ENCODE data around the gene HMX1. TPM values are rescaled to one million over a fixed set of nuclear protein-coding genes. Genes with fewer than 3 reads are reported as not detected.

HMX1 gene
- polyA plus RNA-seq, 1 donor from 2014 or later, result not detected

DNA sequence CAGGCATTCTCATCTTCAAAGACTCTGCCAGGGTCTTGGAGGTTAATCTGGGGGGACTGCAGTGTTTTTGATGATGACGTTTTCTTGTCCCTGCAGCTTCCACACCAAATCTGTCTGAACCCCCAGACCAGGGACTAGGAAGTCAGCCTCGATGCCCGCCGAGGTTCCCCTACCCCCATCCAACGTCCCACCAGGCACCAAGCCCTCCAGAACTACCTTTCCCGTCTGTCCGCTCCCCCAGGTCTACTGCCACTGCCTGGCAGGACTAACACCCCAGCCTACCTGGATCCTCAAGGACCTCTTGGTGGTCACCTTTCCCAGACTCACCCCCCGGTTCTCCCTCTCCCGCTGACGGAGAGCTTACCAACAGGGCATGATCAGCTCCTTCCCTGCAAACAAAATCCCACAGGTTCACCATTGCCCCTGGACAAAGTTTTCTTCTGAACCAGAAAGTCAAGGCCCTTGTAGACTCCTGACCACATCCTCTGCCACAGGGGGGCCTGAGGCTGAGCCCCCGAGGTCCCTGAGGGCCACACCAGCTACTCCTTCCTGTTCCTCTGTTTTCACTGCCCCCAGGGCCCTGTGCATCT, 40.9 kb downstream of the HMX1 start:
- Mint-ChIP-seq H3K27ac (no peak overlapping the region), H3K9me3 (peaks cover 1 to 14% (median 1%) of the 10 kb centered on the region in 3 donors), H3K36me3 (peaks cover 3% of the 10 kb centered on the region), H3K27me3 (no peaks in the 10 kb centered on the region), H3K4me3 (no peak overlapping the region), H3K4me1 (no peaks in the 10 kb centered on the region)

DNA sequence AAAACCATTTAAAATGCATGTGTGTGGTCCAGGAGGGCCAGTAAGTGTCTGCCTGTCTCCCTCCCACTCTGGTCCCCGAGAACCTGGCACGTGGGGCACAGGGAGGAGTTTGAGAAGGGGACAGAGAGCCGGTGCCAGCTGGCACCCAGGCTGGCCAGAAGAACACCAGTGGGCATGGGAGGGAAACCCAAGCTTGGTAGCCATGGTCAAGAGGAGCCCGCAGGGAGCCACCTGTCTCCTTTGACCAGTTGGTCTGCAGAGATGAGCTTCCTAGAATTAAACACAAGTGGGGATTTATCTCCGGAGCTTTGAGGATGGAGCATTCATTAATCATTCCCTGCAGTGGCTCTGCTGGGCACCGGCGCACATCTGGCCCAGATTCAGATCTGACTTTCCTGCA, 41.6 kb downstream of the HMX1 start:
- peaks cover 3% of the 10 kb centered on the region for H3K36me3 Mint-ChIP-seq
- H3K4me1 Mint-ChIP-seq, result no peaks in the 10 kb centered on the region
- H3K4me3 Mint-ChIP-seq, result no peak overlapping the region
- H3K9me3 Mint-ChIP-seq, result peaks cover 1 to 14% (median 1%) of the 10 kb centered on the region in 3 donors
- no peak overlapping the region for H3K27ac Mint-ChIP-seq
- H3K27me3 Mint-ChIP-seq, result no peaks in the 10 kb centered on the region

DNA sequence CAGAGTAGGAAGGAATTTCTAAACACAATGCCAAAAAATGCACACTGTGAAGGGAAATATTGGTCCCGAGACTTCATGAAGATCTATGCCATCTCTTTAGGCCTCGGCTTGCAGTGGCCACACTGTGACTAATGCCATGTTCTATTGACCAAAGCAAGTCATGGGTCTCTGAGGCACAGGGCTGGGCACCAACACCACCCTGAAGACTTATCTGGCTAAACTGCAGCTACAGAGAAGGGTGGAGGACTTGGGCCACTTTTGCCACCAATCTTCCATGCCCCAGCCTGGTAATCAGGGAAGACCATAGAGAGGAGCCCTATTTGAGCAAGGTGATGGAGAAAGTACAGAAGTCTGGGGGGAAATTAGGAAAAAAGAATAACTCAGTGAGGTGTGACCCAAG, 42.1 kb downstream of the HMX1 start:
- H3K4me3 Mint-ChIP-seq, result peak overlapping the region in 1 of 4 donors; percentile 45
- peaks cover 3% of the 10 kb centered on the region for H3K36me3 Mint-ChIP-seq
- H3K9me3 Mint-ChIP-seq, result peaks cover 1 to 14% (median 1%) of the 10 kb centered on the region in 3 donors
- no peaks in the 10 kb centered on the region for H3K27me3 Mint-ChIP-seq
- H3K4me1 Mint-ChIP-seq, result no peaks in the 10 kb centered on the region
- no peak overlapping the region for H3K27ac Mint-ChIP-seq

DNA sequence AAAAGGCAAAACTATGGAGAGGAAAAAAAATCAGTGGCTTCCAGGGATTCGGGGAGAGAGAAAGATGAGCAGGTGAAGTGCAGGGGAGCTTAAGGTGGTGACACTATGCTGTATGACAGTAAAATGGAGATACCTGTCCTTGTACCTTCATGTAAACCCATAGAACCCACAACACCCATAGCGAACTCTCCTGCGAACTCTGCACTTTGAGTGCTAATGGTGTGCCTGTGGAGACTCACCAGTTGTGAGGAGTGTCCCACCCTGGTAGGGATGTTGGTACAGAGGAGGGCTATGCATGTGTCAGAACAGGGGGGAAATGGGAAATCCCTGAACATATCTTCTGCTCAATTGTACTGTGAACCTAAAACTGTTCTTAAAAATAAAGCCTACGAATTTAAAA, 42.8 kb downstream of the HMX1 start:
- Mint-ChIP-seq H3K36me3 (peaks cover 3% of the 10 kb centered on the region), H3K9me3 (peaks cover 1 to 14% (median 2%) of the 10 kb centered on the region in 3 donors), H3K4me1 (no peaks in the 10 kb centered on the region), H3K4me3 (no peak overlapping the region), H3K27ac (no peak overlapping the region), H3K27me3 (no peaks in the 10 kb centered on the region)

DNA sequence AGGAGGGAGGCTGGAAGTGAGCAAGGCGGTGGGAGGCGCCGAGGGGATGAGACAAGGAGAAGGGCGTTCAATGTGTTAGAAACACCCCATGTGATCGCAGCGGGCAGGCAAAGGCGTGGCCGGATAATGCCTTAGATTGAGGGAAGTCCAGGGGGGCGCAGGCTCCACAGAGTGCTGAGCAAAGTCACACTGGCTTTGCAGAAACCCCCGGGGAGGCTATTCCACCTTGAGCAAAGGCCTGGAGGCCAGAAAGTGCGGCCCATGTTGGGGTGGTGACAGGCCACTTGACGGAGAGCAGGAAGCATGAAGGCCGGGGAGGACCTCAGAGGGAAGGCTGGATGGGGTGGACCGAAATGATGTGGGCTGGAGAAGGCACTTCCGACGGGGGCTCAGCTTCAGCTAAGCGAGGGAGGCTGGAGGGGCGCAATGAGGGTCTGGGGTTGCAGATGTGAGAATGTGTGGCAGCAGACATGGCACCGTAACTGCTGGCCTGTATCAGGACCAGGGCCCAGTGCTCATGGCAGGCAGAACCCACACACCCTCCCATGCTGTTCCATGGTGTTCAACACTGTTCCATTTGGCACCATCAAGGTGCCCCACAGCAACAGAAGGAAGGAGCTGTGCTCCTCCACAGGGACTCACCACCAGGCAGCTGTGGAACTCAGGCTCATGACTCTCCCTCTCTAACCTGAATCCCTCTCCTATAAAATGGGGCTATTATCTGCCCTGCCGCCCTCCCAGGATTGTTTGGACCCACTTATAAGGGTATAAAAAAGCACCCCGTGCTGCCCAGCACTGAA, 50.3 kb downstream of the HMX1 start:
- no peaks in the 10 kb centered on the region for H3K27me3 Mint-ChIP-seq

DNA sequence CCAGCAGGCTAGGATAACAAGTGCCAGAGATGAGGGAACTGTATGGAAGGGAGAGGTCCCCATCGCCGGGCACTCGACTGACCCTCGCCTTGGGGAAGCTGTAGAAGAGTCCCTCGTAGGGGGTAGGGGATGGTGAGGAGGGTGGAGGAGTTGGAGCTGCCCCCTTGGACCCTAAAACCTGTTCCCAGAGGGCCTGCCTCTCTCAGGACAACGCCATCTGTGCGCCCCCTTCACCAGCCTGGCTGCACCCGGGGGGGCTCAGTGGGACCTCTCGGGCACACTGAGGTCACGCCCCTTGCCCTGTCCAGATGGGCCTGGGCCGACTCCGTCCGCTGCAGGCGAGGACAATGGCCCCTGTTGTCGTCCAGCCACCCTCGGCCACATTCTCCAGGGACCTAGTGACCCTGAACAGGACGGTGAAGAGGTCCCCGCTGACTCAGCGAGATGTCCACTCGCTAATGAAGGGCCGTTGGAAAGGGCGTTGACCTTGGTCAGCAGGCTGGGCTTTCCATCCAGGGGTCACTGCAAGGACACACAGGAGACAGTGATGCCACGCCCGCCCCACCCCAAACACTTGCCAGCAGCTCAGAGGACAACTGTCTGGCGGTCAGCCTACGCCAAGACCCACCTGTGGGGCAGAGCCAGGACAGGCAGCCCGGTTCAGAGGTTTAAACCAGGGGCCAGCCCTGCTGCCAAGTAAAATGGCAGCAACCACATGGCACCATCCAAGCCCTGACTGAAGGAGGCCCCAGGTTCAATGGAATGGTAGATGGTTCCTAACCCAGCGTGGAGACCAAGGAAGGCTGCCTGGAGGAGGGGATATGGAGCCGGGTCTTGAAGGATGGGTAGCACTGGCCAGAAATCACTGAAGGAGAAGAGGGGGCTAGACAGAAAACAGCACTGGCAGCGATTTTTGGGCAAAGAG, 51.2 kb downstream of the HMX1 start:
- H3K27me3 Mint-ChIP-seq, result no peaks in the 10 kb centered on the region
- no peak overlapping the region for H3K4me3 Mint-ChIP-seq
- H3K4me1 Mint-ChIP-seq, result no peaks in the 10 kb centered on the region
- peaks cover 0 to 3% (median 2%) of the 10 kb centered on the region in 3 donors for H3K9me3 Mint-ChIP-seq
- no peaks in the 10 kb centered on the region for H3K36me3 Mint-ChIP-seq
- no peak overlapping the region for H3K27ac Mint-ChIP-seq

More for the DNA sequence above, 50.3 kb downstream of the HMX1 start:
- Mint-ChIP-seq H3K9me3 (peaks cover 0 to 3% (median 2%) of the 10 kb centered on the region in 3 donors), H3K36me3 (no peaks in the 10 kb centered on the region), H3K4me1 (no peaks in the 10 kb centered on the region), H3K4me3 (no peak overlapping the region), H3K27ac (no peak overlapping the region)

DNA sequence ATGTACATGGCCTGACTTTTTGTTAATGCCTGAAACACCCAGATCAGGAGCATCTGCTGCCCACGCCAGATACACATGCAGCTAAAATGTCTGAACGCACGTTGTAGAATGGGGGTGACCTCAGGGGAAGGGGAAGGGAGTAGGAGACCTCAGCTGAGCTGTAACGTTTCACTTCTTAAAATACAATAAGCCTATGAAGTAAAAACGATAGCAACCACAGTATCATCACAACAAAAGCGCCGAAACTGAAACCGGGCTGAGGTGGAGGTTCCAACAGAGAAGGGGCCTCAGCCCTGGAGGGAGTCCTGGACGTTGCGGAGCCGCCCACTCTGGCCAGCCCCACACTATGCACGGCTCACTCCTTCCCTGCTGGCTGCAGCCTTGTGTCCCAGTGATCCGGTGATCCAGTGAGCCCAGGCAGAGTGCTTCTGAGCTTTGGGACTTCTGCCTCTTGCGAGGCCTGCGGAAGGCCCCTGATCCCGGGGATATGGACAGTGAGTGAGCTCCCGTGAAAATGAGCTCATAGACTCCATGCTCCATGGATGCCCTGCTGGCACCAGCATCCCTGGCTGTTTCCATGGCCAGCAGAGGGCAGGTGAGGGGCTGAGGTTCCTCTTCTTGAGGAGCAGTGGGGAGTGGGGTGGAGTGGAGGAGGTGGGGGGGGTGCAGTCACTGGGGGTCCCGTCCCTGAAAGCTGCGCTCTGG, 52.0 kb downstream of the HMX1 start:
- no peak overlapping the region for H3K27ac Mint-ChIP-seq

DNA sequence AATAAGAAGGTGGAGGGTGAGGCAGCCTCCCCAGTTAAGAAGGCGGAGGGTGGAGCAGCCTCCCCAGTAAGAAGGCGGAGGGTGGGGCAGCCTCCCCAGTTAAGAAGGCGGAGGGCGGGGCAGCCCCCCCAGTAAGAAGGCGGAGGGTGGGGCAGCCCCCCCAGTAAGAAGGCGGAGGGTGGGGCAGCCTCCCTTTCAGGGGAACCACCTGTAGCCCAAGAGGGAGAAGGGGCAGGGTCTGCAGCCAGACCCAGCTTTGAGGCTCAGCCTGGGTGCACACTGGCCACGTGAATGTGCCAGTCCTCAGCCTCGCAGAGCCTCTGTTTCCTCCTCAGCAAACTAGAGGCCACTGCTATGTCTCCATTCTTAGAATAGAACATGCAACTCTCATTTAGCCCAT, 52.6 kb downstream of the HMX1 start:
- Mint-ChIP-seq H3K27me3 (no peaks in the 10 kb centered on the region), H3K4me3 (no peak overlapping the region), H3K9me3 (peaks cover 0 to 3% (median 2%) of the 10 kb centered on the region in 3 donors), H3K4me1 (no peaks in the 10 kb centered on the region), H3K27ac (no peak overlapping the region), H3K36me3 (no peaks in the 10 kb centered on the region)

More for the DNA sequence above, 52.0 kb downstream of the HMX1 start:
- H3K4me3 Mint-ChIP-seq, result no peak overlapping the region
- no peaks in the 10 kb centered on the region for H3K27me3 Mint-ChIP-seq
- no peaks in the 10 kb centered on the region for H3K4me1 Mint-ChIP-seq
- H3K9me3 Mint-ChIP-seq, result peaks cover 0 to 3% (median 2%) of the 10 kb centered on the region in 3 donors
- H3K36me3 Mint-ChIP-seq, result no peaks in the 10 kb centered on the region

DNA sequence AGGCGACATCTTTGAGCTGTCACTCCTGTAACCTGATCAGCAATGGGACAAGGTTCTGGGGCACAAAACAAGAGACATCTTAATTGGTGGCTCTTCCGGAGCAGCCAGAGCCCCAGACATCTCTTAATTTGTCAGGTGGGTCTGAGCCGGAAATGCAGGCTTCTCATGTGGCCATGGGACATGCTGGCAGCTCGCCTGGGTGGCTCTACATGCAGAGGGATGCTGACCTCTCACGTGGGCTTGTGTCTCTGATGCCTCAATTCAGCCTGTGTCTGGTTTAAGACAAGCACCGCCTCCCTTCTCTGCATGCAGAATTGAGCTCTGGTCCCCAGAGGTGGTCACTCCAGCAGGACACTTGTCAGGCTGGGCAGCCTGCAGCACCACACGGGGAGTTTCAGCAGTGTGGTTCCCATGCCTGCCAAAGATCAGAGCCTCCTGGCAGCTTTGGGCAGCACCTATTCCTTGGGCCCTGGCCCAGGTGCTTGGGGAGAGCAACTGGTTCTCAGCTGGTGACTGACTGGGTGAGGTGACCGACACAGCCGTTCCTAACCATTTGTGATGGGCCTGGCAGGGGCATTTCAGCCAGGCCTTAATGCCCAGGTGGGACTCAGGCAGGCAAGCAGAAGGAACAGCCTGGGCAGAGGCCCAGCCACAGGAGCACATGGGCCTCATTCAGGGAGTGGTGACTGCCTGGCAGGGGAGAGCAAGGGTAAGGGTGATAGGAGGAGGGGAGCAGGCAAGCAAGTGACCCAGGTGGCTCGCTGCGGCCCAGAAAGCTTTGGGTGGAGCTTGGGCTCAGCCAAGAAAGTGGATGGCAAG, 53.4 kb downstream of the HMX1 start:
- Mint-ChIP-seq H3K36me3 (no peaks in the 10 kb centered on the region), H3K4me1 (no peaks in the 10 kb centered on the region), H3K27ac (no peak overlapping the region), H3K4me3 (no peak overlapping the region), H3K9me3 (peaks cover 0 to 2% (median 0%) of the 10 kb centered on the region in 3 donors), H3K27me3 (no peaks in the 10 kb centered on the region)

DNA sequence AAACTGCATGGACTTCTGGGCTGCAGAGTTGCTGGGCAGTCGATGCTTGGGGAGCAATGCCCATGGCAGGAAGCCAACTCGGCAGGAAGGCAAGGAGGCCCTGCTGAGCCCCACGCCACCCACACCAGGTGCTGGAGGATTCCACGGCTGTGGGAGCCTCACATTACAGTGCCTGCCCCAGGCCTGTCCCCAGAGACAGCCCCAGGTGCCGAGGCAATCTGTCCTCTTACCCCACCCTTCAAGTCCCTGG, 53.9 kb downstream of the HMX1 start:
- H3K4me1 Mint-ChIP-seq, result no peaks in the 10 kb centered on the region
- H3K4me3 Mint-ChIP-seq, result no peak overlapping the region
- no peaks in the 10 kb centered on the region for H3K27me3 Mint-ChIP-seq
- H3K9me3 Mint-ChIP-seq, result peaks cover 0 to 2% (median 0%) of the 10 kb centered on the region in 3 donors
- H3K27ac Mint-ChIP-seq, result no peak overlapping the region
- no peaks in the 10 kb centered on the region for H3K36me3 Mint-ChIP-seq

DNA sequence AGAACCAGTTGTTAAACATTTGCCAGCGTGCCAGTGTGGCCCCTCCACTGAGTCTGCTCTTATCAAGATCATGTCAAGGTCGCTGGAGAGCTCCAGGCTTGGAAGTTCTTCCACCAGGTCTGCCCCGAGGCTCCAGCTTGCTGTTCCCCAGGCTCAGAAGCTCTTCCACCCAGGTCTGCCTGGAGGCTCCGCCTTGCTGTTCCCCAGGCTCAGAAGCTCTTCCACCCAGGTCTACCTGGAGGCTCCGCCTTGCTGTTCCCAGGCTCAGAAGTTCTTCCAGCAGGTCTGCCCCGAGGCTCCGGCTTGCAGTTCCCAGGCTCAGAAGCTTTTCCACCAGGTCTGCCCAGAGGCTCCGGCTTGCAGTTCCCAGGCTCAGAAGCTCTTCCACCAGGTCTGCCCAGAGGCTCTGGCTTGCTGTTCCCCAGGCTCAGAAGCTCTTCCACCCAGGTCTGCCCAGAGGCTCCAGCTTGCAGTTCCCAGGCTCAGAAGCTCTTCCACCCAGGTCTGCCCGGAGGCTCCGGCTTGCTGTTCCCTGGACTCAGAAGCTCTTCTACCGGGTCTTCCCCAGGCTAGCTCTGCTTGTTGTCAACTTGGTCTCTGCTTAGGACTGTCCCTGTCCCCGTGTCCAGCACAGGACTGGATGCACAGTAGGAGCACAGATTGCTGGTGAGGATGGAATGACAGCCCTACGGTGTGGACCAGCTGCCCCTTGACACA, 54.4 kb downstream of the HMX1 start:
- Mint-ChIP-seq H3K4me3 (no peak overlapping the region), H3K27ac (no peak overlapping the region), H3K27me3 (no peaks in the 10 kb centered on the region), H3K36me3 (no peaks in the 10 kb centered on the region), H3K9me3 (peaks cover 0 to 2% (median 0%) of the 10 kb centered on the region in 3 donors), H3K4me1 (no peaks in the 10 kb centered on the region)

Data from IgD-negative memory B cell (primary cell).